ENCODE results near the gene MIPOL1.
"Not testable (repeated sequence)": the region's sequence is repeated elsewhere in the genome, so short reads cannot be mapped to it uniquely, and the experiment has no call there.

Gene MIPOL1

DNA sequence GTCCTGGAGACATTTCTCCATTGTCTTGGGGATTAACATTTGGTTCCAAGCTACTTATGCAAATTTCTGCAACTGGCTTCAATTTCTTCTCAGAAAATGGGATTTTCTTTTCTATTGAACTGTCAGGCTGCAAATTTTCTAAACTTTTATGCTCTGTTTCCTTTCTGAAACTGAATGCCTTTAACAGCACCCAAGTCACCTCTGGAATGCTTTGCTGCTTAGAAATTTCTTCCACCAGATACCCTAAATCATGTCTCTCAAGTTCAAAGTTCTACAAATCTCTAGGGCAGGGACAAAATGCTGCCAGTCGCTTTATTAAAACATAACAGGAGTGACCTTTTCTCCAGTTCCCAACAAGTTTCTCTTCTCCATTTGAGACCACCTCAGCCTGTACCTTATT is 264.7 kb downstream of the MIPOL1 start:
- DNase-seq (ENCODE audit: low spot score): not testable (repeated sequence)

DNA sequence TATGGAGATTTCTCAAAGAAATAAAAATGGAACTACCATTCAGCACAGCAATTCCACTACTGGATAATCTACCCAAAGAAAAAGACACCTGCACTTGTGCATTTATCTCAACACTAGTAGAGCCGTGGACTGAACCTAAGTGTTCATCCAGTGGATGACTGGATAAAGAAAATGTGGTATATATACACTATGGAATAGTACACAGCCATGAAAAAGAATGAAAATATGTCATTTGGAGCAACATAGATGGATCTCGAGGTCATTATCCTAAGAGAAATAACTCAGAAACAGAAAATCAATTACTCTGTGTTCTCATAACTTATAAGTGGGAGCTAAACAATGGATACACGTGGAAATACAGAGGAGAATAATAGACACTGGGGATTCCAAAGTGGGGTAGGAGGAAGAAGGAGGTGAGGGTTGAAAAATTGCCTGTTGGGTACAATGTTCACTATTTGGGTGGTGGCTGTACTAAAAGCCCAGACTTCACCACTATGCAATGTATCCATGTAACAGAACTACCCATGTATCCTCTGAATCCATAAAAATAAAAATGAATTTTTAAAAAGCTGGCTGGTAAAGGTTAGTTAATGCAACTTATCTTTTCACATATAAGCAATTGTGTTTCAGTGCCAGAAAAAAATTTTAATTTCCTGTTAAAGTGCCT is 266.6 kb downstream of the MIPOL1 start:
- DNase-seq (ENCODE audit: low spot score): no peak

DNA sequence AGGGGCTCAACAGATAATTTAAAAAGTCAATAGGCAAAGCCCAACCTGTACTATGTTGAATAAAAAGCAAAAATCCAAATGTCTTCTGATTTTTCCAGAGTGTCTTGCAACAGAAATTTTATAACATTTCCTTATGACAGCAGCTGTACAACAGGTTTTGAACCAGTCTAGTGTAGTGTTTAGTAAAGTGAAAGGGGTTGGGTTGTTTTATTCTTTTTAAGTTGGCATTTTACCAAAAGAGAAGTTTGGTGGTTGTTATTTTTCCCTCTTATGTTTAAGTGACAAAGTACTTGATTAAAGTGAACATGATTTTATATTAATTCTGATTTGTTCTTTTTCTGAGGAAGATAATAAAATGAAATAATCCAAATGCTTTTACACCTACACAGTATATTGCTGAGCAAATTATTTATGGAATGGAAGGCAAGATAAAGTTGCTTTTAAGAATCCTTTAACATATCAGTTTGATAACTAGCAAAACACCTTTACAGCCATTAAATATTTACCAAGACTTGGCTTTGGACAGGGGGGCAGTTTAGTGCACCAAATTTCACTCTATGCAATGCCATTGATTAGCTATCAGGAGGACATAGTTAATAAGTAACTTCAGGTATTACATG is 268.4 kb downstream of the MIPOL1 start:
- DNase-seq (ENCODE audit: low spot score): no peak

DNA sequence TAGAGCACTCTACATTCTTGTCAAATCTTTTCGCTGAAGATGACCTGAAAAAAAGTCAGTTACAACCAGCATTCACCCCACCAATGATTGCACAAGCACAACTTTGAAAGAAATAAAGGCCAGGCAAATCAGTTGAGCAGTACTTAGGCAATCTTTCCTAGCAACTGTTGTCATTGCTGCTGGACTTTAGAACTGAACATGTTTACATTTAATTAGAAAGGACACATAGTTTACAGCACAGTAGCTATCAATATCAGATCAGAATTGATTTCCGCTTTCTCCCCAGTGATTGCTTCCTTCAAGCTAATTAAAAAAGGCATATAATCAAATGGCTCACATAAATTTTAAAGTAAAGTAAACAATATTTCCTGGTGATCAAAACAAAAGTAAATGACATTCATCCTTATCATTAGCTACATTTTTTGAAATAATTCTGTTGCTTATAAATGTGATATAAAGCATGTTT is 268.9 kb downstream of the MIPOL1 start:
- DNase-seq (ENCODE audit: low spot score): no peak

DNA sequence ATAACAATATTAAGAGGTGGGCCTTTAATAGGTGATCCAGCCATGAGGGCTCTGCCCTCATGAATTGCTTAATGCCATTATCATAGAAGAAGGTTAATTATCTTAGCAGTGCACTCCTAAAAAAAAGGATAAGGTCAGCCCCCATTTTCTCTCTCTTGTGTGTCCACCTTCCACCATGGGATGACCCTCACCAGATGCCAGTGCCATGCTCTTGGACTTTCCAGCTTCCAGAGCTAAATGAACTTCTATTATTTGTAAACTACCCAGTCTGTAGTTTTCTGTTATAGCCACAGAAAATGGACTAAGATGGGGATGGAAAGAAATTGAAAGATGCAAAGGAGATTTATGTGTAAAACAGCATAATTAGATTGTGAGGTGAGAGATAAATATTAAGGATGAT is 271.9 kb downstream of the MIPOL1 start:
- DNase-seq (ENCODE audit: low spot score): no peak

DNA sequence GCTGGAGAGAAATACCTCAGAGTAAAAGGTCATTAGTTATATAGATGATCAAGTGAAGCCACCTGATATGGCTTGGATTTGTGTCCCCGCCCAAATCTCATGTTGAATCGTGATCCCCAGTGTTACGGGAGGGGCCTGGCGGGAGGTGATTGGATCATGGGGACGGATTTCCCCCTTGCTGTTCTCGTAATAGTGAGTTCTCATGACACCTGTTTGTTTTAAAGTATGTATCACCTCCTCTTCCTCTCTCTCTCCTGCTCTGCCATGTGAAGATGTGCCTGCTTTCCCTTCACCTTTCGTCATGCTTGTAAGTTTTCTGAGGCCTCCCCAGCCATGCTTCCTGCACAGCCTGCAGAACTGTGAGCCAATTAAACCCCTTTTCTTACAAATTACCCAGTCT is 272.5 kb downstream of the MIPOL1 start:
- DNase-seq (ENCODE audit: low spot score): no peak

DNA sequence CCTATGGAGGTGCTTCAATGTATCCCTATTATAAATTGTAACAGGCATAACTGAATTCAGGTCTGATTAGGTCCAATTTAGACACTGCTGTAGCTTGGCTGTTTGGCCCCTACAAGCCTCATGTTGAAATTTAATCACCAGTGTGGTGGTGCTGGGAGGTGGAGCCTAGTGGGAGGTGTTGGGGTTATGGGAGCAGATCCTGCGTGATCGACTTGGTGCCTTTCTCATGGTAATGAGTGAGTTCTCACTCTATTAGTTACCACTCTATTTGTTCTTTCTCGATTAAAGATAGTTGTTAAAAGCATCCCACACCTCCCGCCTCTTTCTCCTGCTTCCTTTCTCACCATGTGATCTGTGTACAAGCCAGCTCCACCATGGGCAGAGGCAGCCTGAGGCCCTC is 275.2 kb downstream of the MIPOL1 start:
- DNase-seq (ENCODE audit: low spot score): no peak

DNA sequence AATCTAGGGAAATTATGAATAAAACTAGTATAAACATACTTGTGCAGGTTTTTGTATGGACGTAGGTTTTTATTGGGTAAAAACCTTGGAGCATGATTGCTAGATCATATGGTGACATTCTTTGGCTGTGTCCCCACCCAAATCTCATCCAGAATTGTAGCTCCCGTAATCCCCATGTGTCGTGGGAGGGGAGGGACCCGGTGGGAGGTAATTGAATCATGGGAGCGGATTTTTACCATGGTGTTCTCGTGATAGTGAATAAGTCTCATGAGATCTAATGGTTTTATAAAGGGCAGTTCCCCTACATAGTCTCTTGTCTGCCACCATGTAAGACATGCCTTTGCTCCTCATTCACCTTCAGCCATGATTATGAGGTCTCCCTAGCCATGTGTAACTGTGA is 276.5 kb downstream of the MIPOL1 start:
- DNase-seq (ENCODE audit: low spot score): no peak

DNA sequence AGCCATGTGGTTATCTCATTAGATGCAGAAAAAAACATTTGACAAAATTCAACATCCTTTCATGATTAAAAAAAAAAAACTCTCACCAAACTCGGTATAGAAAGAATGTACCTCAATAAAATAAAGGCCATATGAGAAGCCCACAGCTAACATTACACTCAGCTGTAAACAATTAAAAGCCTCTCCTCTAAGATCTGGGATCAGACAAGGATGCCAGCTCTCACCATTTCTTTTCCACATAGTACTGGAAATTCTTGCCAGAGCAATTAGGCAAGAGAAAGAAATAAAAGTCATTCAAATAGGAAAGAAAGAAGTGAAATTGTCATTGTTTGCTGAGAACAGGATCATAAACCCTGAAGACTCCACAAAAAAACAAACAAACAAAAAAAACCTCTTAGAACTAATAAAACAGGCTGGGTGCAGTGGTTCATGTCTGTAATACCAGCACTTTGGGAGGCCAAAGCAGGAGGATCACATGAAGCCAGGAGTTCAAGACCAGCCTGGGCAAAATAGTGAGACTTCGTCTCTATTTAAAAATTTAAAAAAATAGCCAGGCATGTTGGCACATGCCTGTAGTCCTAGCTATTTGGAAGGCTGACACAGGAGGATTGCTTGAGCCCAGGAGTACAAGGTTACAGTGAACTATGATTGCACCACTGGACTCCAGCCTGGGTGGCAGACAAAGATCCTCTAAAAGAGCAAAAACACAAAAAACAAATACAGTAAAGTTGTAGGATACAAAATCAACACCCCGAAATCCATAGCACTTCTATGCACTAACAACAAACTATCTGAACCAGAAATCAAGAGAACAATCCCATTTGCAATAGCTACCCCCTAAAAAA is 282.9 kb downstream of the MIPOL1 start:
- DNase-seq (ENCODE audit: low spot score): no peak

DNA sequence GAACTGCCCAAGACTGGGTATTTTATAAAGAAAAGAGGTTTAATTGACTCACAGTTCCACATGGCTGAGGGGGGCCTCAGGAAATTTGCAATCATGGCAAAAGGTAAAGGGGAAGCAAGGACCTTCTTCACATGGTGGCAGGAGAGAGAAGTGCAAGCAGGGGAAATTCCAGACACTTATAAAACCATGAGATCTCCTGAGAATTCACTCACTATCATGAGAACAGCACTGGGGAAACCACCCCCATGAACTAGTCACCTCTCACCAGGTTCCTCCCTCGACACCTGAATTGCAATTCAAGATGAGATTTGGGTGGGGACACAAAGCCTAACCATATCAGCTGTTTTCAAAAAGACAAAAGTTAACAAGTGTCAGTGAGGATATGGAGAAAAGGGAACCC is 284.7 kb downstream of the MIPOL1 start:
- DNase-seq (ENCODE audit: low spot score): no peak

DNA sequence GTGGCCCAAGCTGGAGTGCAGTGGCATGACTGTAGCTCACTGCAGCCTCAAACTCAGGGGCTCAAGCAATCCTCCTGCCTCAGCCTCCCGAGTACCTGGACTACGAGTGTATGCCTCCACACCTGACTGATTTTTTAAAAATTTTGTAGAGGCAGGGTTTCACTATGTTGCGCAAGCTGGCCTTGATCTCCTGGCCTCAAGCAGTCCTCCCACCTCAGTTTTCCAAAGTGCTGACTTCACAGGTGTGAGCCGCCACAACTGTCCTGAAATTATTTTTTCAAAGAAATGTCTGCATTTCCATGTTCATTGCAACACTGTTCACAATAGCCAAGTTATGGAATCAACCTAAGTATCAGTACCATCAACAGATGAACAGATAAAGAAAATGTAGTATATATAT is 285.9 kb downstream of the MIPOL1 start:
- no peak for DNase-seq (ENCODE audit: low spot score)

DNA sequence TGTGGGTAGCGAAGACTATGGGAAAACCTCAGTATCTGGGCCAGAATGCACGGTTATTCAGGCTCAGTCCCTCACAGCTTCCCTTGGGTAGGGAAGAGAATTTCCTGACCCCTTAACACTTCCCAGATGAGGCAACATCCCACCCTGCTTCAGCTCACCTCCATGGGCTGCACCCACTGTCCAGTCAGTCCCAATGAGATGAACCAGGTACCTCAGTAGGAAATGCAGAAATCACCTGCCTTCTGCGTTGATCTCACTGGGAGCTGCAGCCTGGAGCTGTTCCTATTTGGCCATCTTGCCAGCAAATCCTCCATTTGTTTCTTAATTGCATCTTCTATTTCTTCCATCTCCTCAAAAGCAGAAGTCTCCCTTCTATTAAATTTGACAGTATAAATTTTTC is 292.9 kb downstream of the MIPOL1 start:
- DNase-seq (ENCODE audit: low spot score): no peak

DNA sequence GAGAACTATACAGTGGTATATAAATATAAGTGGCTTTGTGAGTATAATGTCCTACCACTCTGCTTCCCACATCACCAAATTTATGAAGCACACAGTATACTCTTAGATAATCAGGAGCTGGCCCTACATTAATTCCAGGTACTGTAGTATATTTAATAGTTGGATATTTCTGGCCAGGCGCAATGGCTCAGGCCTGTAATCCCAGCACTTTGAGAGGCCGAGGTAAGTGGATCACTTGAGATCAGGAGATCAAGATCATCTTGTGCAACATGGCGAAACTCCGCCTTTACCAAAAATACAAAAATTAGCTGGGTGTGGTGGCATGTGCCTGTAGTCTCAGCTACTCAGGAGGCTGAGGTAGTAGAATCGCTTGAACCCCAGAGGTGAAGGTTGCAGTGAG is 293.3 kb downstream of the MIPOL1 start:
- DNase-seq (ENCODE audit: low spot score): no peak

DNA sequence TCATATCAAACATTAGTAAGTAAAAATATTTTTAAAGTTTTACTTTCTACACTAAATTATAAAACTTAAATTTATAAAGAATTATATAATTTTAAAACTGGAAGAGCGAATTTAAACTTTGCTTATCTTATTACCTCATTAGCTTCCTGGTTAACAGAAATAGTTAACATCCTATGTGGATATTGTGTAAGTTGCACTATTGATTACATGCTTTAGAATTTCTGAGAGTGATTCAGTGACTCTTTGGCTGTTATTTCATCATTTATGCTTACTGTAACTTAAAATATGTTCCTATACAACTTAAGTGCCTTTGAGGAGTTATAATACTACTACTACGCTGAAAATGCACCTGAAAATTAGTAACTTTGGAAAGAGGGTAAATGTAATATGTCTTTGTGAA is 295.9 kb downstream of the MIPOL1 start:
- DNase-seq (ENCODE audit: low spot score): no peak

DNA sequence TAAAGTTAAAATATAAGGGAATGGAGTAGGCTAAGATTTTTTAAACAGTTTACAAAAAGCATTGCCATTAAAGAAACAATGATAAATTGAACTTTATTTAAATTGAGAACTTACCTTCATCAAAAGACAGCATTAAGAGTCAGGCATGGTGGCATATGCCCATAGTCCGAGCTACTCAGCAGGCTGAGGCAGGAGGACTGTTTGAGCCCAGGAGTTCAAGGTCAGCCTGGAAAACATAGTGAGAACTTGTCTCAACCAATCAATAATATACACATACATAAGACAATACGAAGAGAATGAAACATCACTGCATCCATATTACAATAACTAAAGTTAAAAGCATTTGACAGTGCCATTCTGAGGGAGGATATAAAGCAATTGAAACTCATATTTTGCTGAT is 299.7 kb downstream of the MIPOL1 start:
- no peak for DNase-seq (ENCODE audit: low spot score)

DNA sequence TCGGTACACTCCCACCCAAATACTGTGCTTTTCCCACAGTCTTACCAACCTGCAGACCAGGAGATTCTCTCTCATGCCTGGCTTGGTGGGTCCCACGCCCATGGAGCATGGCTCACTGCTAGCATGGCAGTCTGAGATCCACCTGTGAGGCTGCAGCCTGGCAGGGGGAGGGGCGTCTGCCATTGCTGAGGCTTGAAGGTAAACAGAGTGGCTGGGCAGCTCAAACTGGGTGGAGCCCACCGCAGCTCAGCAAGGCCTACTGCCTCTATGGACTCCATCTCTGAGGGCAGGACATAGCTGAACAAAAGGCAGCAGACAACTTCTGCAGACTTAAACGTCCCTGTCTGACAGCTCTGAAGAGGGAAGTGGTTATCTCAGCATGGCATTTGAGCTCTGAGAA is 304.1 kb downstream of the MIPOL1 start:
- DNase-seq (ENCODE audit: low spot score): no peak

DNA sequence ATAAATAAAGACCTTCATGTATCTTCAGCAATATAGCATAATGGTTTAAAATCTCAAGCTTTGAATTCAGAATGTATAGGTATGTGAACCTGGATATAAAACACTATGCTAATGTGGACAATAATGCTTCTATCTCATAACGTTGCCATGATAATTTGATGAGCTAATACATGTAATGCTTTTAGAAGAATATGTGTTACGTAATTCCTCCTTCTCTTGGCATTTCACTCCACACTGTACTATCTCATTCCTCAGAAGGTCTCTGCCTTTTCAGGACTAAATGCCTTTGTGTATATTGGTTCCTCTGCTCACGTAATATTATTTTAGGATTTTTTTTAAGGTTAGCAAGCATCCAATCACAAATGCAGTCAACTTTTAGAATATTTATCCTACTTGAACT is 310.8 kb downstream of the MIPOL1 start:
- no peak for DNase-seq (ENCODE audit: low spot score)

DNA sequence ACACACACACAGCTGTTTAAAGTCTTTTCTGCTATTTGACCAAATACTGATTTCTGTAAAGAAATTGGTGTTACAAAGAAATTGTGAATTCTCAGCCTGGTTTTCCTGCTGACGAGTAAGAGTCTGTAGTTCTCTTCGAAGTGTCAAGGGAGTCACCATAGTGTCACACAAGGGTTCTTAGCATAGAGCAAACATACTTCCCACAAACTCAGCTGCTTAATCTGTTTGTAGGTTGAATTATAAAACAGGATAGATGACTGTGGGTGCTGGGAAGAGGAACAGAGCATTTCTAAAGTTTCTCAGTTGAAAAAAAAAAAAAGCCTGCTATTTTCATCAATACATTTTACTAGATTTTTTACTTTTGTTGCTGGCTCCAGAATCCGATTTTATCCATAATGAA is 314.4 kb downstream of the MIPOL1 start:
- no peak for DNase-seq (ENCODE audit: low spot score)

DNA sequence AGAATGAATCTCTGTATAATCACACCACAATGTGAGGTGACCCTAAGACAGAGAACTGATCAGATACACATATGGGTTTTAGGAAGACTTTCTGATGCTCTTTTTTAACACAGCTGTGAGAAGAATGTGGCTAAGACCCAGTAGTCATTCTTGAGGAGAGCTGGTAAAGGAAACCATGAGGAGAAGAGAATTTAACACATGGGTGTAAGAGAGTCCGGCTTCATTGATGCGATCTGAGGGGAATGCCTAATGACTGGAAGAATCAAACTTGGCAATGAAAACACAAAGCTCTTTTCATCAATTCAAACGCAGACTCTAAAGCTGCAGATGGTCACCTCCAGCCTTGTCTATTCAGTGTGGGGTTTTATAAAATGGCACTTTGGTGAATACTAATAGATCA is 318.0 kb downstream of the MIPOL1 start:
- no peak for DNase-seq (ENCODE audit: low spot score)

DNA sequence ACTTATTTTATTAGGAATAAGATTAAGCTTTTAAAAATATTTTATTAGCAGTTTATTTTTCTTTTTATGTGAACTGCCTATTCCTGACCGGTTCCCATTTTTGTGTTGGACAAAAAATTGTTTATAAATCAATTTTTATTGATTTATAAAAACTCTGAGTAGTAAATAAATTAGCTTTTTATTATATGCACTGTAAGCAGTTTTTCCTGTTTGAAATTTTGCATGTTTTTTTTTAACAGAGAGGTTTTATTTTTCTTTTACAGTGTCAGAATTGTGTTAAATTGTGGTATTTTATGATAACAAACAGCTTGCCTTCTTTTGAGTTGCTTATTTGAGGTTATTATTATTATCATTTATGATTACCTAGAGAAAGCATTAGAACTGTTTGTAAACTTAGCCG is 329.3 kb downstream of the MIPOL1 start:
- no peak for DNase-seq (ENCODE audit: low spot score)

DNA sequence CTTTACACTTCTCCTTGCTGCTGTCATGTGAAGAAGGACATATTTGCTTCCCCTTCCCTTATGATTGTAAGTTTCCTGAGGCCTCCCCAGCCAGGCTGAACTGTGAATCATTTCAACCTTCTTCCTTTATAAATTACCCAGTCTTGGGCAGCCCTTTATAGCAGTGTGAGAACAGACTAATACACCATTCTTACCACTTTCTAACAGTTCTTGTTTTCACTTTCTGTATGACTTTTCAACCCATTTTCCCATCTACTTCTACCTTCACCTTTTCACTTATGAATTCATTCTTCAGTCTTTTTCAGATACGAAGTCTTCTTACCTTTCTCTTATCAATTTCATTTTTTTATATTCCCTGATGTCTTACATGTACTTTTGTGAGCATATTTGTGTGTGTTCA is 342.3 kb downstream of the MIPOL1 start:
- DNase-seq (ENCODE audit: low spot score): no peak

DNA sequence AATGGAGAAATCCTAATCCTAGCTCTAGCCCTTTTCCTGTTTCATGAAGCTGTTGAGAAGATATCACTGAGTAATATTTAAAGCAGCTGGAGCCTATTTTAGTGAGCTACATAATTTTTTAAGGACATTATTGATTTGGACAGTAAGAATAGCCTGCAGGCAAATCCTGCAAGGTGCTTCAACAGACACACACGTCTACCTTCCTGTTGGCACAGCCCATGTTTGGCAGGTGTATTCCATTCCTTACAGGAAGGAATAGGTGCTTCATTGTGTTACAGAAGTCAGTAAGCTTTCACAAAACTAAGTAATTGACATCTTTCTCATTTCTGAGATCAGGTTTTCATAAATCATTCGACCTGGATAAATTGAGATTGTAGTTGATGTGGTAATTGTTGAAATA is 346.7 kb downstream of the MIPOL1 start:
- DNase-seq (ENCODE audit: low spot score): no peak

DNA sequence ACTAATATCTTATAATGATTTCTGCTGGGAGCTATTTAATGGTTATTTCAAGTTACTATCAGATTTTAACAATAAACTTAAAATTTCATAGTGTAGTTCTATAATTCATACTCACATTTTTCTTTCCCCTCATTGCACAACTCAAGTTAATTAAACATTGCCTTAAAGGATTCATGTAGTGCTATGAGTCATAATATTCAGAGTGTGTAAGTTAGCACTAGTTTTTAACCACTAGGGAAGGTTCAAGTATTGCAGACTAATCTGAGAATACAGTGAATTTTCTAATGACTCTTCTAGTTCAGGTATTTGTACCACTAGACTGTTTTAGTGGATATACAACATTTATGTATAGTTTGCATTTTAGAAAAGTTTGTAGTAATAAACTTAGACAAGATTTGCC is 347.4 kb downstream of the MIPOL1 start:
- no peak for DNase-seq (ENCODE audit: low spot score)

All from CD4-positive, alpha-beta T cell treated with Interleukin-15 for 4 hours (primary cell).